ENCODE measurements around the gene OPCML.

The OPCML gene

DNA sequence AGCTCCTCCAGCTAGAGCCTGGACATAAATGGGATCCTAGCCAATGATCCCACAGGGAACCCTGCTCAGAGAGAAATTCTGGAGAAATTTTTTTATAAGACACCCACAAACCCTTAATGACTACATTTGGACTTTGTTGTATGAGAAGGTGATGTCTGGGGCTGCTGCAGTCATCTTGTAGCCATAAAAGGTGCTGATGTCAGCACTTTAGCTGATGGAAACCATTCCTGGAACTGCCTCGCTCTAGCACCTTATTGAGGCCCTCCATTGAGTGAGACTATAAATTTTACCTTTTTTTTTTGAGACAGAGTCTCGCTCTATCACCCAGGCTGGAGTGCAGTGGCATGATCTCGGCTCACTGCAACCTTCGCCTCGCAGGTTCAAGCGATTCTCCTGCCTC, 610.7 kb downstream of the OPCML start:
- DNase-seq (ENCODE audit: low read depth, low spot score), result no peak
- ChIA-PET CTCF (interaction anchor here (0.7 to 3.5 kb wide), 3 partner anchors 10 to 19 kb away, joined by 3 to 23 read pairs (median 3); no protein-coding TSS in a partner anchor), POLR2A (no interaction called here)
- no peak overlapping the region for H3K4me3 ChIP-seq (ENCODE audit: low read depth, low read length)
- no peak for TF ChIP-seq CTCF (IDR thresholded peaks at IDR 0.05; ENCODE audit: insufficient read depth, low read length, missing control alignments)

DNA sequence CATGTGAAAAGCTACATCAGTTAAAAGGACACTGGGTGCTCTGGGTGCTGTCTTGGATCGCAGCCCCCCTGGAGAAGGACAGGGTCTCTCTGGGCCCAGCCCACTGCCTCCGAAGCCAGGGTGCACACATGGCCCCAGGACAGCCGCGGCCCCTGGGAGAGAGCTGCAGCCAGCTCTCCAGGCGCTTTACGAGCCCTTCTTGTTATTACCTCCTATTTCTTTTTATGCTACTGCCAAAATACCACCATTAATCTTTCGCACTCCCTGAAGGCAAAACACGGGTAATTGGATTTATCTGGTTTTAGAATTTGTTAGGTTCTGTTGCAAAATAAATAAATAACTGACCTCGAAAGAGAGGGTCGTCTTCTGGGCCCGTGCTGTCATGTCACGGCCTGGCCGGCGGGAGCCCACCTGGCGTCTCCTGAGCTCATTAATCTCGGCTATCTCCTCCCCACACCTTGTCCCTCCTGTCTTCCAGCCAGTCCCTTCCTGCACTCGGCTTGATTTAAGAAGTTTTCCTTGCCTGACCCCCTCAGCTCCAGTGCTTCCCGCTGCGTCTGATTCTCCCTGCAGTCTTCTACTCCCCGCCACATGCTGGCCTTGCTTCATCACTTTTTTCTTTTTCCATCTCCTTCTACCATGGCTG, 611.7 kb downstream of the OPCML start:
- ChIA-PET POLR2A (no interaction called here), CTCF (interaction anchor here (3.5 kb wide), 1 partner anchor 20 kb away, joined by 23 read pairs; no protein-coding TSS in a partner anchor)
- no peak for TF ChIP-seq CTCF (IDR thresholded peaks at IDR 0.05; ENCODE audit: insufficient read depth, low read length, missing control alignments)
- no peak overlapping the region for H3K4me3 ChIP-seq (ENCODE audit: low read depth, low read length)
- DNase-seq (ENCODE audit: low read depth, low spot score), result no peak

- CTCF ChIA-PET, result no interaction called here
- DNase-seq (ENCODE audit: low read depth, low spot score), result no peak
- POLR2A ChIA-PET, result no interaction called here
- TF ChIP-seq CTCF (IDR thresholded peaks at IDR 0.05; ENCODE audit: insufficient read depth, low read length, missing control alignments), result no peak
- no peak overlapping the region for H3K4me3 ChIP-seq (ENCODE audit: low read depth, low read length)
These were observed 617.7 kb downstream of the OPCML start for GRCh38 chr11:132914600-132914999.

- no peak for DNase-seq (ENCODE audit: low read depth, low spot score)
- H3K4me3 ChIP-seq (ENCODE audit: low read depth, low read length), result no peak overlapping the region
- CTCF ChIA-PET, result no interaction called here
- TF ChIP-seq CTCF (IDR thresholded peaks at IDR 0.05; ENCODE audit: insufficient read depth, low read length, missing control alignments), result no peak
- POLR2A ChIA-PET, result no interaction called here
These were observed 618.4 kb downstream of the OPCML start for GRCh38 chr11:132913886-132914285.

DNA sequence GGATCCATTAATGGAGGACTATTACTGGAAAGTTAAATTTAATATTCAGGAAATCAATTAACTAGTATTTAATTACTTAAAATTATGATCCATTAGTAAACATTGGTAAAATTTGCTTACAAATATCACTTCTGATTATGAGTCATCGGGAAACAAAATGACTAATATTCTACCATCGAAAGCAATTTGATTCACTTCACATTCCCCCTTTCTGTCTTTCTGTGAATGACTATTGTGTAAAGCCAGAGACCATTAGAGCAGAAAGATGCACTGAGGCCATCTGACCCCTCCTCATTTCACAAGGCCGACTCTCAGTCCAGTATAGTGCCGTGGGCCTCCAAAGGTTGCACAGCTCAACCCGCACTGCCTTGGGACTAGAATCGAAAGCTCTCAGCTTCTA, 619.0 kb downstream of the OPCML start:
- DNase-seq (ENCODE audit: low read depth, low spot score), result no peak
- H3K4me3 ChIP-seq (ENCODE audit: low read depth, low read length), result no peak overlapping the region
- TF ChIP-seq CTCF (IDR thresholded peaks at IDR 0.05; ENCODE audit: insufficient read depth, low read length, missing control alignments), result no peak
- ChIA-PET CTCF (no interaction called here), POLR2A (no interaction called here)

- POLR2A ChIA-PET, result interaction anchor here (1.1 kb wide), 1 partner anchor 37 kb away, joined by 3 read pairs; no protein-coding TSS in a partner anchor
- no peak for TF ChIP-seq CTCF (IDR thresholded peaks at IDR 0.05; ENCODE audit: insufficient read depth, low read length, missing control alignments)
- no peak overlapping the region for H3K4me3 ChIP-seq (ENCODE audit: low read depth, low read length)
- DNase-seq (ENCODE audit: low read depth, low spot score), result no peak
- CTCF ChIA-PET, result interaction anchor here (1.1 kb wide), 1 partner anchor 9 kb away, joined by 3 read pairs; no protein-coding TSS in a partner anchor
These were observed 621.1 kb downstream of the OPCML start for GRCh38 chr11:132911186-132911585.
